Activated CD4-positive, alpha-beta T cell treated with anti-CD3 and anti-CD28 coated beads, Interleukin-2, amount 50 U/mL, for 4 hours (primary cell): ENCODE measurements around the gene ITGB1.
"Not testable (repeated sequence)": the region's sequence is repeated elsewhere in the genome, so short reads cannot be mapped to it uniquely, and the experiment has no call there.

Source experiments
- DNase-seq, 2 experiments: peaks; one replicate each; pipeline ENCODE4 v3.0.0-alpha.2; 2020

The ITGB1 gene

DNA sequence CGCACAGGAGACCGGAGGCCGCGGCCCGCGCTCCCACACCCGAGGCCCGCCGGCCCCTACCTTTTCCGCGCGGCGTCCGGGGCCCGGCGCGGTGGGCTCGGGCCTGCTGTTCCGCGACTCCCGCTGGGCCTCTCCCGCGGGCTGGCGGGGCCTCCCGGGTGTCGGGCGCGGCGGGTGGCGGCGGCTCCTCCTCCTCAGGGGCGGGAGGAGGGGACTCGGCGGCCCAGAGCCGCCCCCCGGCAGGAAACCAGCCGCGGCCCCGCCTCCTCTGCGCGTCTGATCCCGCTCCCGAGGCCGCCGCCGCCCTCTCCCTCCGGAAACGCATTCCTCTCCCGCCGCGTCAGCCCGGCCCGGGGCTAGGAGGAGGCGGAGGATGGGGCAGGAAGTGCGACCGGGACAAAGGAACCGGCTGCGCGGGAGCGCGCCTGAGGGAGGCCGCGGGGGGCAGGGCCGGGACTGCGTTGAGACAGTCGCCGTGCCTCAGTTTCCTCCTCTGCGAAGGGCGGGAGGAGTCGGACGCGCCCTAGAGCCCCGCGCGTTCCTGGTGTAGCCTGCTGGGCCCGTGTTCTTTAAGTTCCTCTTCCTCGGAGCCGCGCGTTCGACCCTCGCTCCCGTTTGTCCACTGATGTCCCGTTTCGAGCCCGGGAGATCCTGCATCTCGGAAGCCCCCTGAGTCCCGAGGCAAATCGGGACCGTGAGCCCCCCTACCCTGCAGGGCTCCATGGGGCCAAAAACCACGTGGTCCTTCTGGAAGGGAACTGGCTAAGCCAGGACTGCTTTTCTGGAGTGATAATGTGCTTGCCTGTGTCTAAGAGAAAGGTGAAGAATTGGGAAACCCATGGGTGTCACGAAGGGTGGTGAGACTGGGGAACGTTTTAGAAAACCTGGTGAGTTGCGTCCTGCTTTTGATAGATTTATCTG lies at the start of gene ITGB1:
Gene ITGB1 (minus strand): TSS at position 146 of the 921 bp plus-strand sequence. CDS start 22,672 bp downstream, outside the sequence.
- peak; percentile 71 to 76 for DNase-seq

DNA sequence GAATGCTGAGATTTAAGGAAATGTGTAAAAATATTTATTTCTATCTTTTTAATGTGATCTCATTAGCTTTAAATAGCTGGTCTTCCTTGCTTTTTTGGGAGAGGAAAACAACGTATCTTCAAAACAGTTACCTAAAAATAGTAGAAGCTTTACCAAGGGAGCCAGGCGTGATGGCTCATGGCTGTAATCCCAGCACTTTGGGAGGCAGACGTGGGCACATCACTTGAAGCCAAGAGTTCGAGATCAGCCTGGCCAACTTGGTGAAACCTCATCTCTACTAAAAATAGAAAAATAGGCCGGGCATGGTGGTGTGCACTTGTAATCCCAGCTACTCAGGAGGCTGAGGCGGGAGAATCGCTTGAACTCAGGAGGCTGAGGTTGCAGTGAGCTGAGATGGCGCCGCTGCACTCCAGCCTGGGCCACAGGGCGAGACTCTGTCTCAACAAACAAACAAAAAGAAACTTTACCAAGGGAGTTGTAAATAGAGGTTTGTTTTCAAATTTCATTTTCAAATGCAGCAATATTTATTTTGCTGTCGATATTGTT lies 48.4 kb upstream of the ITGB1 start:
- DNase-seq = no peak

DNA sequence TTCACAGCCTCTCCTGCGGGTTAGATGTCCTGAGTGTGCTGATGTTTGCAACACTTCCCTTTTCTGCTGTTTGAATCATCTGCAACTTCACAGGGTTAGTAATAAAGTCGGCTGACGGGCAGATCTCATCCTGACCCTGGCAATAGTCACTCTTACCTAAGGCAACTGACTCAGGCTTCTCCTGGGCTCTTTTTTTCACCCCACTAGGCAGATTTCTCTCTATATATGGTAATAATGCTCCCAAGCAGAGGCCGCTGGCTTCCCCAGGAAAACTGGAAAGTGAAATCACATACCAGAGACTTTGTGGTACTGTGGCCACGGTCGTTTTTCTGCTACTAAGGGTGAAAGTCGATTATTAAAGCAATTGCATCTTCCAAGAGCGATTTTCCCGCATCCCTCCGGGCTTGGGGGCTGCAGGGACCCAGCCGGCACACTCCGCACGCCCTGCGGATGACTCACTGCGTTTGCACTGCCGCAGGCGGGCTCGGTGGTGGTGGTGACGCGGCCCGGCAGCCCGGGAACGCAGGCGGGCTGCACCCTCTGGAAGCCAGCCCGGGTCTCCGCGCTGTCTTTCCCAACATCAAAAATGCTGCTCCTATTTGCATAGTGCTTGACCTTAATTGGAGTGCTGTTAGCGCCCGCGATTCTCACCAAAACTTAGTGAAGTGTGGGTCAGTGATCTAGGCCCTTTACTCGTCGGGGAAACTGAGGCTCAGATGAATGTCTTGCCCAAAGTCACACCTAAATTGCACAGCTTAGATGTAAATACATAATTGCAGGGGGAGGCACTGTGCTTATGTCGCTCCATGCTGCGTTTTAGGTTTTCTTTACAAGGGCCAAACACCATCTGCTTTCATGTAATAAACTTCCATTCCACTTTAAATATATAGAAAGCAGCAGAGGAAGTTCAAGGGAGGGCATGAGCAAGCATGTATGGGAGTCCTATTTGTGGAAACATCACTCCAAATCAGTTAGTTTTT lies 47.6 kb upstream of the ITGB1 start:
- peak; percentile 33 to 47 for DNase-seq

DNA sequence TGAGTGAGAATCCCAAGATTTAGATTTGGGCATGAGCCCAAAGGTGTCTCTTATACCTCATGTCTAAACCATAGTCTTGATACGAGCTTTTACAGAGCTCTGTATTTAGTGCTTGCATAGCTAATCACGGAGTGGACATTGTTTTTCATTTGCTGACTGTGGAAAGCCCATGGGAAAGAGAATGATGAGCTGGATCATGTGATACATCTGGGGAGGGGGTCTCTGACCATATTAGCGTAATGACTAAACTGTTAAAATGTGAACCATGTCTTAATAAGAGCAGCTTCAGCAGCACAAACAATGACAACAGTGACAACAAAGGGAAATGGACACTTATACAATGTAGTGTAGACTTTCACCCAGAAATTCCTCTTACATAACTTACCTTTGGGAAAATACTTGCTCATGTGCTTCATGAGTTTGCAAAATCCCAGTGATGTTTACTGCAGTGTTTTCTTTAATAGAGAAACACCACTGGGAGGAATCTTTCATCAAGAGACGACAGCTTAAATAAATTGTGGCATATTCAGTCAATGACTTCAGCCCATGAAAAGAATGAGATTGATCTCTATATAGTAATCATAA lies 44.0 kb upstream of the ITGB1 start:
- DNase-seq = no peak

DNA sequence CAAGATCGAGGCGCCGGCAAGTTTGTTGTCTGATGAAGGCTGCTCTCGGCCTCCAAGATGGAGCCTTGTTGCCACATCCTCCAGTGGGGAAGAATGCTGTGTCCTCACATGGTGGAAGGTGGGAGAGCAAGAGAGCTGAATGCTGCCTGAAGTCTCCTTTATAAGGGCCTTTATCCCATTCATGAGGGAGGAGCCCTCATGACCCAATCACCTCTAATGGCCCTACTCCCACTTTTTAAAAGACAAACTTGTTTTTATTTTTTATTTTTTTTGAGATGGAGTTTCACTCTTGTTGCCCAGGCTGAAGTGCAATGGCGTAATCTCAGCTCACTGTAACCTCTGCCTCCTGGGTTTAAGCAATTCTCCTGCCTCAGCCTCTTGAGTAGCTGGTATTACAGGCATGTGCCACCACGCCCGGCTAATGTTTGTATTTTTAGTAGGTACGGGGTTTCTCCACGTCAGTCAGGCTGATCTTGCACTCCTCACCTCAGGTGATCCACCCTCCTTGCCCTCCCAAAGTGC lies 40.1 kb upstream of the ITGB1 start:
- not testable (repeated sequence) for DNase-seq

DNA sequence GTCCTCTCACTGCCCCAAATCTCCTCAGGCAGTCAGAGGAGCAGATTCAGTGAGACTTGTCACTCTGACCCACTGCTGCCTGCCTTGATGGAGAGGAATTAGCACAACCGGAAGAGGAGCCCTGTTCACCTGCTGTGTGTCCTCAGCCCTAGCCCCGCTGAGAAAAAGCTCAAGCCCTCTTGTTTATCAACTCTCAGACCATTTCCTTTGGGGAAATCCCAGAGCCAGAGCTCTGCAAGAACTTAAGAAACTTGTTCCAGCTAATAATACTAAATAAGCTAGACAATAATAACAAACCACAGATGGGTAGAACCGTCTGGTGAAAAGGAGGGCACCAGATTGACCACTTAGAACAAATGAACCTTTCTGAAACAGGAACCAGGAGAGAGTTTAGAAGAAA lies 37.7 kb upstream of the ITGB1 start:
- no peak for DNase-seq

DNA sequence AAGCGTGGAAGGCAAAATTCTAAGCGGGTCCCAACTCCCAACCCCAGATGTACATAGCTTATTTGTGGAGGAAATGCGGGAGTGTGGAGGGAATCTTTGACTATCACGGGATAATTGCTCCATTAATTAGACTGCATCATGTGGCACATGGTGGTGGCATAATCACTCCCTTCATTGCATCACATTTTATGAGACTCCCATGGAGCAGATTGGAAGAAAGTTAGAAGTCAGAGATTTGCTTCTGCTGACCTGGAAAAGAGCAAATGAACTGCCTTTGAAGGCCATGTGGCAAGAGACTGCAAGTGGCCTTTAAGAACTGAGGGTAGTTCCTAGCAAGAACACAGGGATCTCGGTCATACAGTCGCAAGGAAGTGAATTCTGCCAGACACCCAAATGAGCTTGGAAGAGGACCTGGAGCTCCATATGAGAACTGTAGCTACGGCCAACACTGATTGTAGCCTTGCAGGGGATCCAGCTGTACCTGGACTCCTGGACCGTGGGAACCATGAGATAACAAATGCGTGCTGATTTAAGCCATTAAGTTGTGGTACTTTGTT lies 37.1 kb upstream of the ITGB1 start:
- DNase-seq = no peak

DNA sequence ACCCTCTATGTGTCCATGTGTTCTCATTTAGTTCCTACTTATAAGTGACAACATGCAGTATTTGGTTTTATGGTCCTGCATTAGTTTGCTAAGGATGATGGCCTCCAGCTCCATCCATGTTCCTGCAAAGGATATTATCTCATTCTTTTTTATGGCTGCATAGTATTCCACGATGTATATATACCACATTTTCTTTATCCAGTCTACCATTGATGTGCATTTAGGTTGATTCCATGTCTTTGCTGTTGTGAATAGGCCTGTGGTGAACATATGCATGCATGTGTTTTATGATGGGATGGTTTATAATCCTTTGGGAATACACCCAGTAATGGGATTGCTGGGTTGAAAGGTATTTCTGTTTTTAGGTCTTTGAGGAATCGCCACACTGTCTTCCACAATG lies 36.6 kb upstream of the ITGB1 start:
- not testable (repeated sequence) for DNase-seq

DNA sequence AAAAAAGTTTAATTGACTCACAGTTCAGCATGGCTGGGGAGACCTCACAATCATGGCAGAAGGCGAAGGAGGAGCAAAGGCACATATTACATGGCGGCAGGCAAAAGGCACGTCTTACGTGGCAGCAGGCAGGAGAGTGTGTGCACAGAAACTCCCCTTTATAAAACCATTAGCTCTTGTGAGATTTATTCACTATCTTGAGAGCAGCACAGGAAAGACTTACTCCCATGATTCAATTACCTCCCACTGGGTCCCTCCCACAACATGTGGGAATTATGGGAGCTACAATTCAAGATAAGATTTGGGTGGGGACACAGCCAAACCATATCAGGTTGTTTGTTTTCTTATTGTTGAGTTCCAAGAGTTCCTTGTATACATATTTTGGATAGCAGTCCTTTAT lies 34.3 kb upstream of the ITGB1 start:
- DNase-seq = not testable (repeated sequence)

DNA sequence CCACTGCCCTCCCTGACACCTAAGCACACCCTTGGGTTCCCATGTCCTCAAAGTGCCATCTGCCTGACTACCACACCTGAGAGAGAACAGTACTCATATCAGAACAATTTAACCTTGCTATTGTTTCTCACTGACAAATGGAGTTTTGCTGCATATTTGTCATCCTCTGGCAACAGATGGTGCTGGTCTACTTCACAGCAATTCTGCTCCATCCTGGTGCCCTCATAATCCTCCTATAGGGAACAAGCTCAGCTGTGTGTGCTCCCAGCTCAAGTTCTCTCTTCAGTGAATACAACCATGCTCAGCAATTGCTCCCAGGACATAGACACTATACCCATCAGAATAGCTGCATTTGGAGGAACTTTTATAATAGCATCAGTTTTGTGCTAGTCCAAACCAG lies 32.8 kb upstream of the ITGB1 start:
- no peak for DNase-seq

DNA sequence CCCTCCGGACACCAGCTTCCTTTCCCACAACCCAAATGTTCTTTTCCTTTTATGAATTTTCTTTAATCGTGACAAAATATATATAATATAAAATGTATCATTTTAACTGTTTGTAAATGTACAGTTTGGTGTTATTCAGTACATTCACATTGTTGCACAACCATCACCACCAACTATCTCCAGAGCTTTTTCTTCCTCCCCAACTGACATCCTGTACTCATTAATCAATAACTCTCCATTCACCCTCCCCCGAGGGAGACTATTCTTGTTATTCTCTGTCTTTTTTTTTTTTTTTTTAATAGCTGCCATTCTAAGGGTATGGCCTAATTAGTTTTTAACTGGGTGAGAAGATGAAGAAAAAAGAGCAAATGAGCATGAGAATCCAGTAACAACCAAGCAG lies 30.6 kb upstream of the ITGB1 start:
- DNase-seq = no peak

DNA sequence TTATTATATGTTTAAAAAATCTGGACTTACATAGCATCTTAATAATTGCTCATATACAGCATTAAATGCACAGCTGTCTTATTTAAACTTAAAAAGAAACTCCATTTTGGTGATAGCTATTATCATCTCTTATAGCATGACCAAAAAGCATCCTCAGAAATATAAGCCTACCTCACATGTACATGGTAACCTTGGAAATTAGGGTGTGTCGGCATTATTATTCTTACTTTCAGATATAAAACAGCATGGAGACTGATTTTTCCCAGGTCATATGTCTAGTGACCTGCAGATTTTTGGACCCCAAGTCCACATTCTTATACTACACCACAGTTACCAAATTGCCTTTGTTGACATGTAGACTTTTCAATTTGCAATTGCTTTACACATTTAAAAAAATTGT lies 29.1 kb upstream of the ITGB1 start:
- DNase-seq = no peak

DNA sequence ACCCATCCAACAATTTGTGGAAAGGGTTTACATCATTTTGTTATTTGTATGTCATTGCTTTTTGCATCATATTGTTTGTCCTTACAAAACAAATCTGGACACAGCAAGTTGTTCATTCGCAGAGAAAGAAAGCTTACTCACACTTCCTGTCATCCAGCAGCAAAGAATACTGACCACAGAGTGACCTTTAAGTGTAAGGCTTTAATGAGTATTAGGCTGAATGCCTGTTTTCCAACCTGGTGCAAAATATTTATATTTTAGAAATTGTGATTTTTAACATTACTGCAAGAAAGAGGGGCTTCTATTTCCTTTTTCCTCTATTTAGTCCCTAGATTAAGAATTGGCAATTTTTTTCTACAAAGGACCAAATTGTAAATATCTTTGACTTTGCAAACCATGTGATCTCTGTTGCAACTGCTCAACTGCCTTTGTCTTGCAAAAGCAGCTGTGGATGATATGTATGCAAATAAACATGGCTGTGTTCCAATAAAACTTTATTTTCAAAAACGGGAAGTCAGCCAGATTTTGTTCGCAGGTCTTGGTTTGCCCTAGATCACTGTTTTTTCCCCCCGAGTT lies 27.8 kb upstream of the ITGB1 start:
- no peak for DNase-seq

DNA sequence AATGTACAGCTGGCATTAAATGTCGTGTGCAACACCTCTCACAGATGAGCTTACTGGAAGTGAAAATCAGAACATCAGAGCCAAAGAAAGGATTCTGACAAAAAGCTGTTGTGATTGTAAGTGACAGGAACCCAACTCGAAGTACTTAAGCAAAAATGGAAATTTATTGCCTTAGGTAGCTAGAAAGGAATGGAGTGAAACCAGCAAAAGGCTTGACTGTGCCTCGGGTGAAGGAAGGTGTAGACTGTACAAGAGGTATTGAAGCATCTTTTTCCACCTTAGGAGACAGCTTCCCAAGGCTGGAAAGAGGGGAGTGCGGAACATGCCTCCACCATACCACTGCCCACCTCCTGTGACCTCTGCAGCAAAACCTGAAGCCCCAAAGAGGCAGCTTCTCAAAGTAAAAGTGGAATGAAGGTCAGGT lies 27.3 kb upstream of the ITGB1 start:
- DNase-seq = no peak

DNA sequence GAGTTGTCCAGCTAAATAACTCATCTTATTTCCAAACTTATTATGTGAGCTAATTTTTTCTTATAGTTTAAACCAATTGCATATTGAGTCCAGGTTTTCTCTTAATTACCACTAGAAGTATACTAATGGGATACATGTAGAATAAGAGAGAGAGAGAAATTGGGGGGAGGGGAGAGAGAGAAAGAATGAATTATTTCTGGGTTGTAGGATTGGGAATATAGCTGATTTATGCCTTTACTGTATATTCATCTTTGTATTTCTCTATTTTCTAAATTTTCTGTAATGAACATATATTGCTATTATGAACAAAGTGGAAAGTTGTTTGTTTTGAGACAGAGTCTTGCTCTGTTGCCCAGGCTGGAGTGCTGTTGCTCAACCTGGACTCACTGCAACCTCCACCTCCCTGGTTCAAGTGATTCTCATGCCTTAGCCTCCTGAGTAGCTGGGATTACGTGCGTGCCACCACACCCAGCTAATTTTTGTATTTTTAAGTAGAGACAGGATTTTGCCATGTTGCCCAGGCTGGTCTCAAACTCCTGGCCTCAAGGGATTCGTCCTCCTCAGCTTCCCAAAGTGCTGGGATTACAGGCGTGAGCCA lies 26.1 kb upstream of the ITGB1 start:
- DNase-seq = no peak

DNA sequence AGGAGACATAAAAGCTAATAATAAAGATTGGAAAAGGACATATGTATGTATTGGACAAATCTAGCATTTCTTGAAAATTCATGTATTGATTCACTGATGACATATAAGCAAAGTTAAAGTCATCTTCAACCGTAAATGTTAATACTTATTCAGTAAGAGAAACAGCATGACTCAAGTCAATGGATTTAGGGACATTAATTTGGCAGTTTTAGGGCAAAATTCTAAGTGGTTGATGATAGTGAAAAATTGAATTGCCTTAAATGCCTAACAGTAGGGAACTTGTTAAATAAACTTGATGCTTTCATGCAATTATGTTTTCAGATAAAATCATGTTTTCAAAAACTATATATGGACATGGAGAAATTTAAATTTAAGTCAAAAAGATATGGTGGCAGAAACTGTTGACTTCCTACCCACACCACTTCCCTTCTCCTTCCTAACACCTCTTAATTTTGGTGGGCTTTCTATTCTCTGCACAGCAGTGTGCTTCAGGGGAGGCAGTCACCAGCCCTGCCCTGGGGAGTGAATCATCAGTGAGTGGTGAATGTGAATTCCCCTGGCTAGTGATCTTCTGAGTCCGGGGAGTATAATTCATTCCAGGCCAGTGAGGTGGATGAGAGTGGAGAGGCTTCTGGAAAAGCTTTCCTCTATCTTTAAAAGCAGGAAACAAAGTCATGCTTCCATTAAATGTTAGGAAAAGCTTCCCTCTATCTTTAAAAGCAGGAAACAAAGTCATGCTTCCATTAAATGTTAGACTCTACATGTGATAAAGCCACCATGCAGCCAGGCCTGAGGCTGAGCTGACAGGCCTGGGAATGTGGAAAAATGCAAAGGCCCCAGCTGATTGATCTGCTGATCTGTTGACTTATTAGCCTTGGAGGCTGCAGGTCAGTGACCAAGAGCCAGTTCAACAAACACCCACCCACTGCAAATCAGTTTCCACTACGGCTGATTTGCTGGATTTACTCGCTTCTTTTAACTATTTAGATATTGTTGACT lies 25.2 kb upstream of the ITGB1 start:
- no peak for DNase-seq

DNA sequence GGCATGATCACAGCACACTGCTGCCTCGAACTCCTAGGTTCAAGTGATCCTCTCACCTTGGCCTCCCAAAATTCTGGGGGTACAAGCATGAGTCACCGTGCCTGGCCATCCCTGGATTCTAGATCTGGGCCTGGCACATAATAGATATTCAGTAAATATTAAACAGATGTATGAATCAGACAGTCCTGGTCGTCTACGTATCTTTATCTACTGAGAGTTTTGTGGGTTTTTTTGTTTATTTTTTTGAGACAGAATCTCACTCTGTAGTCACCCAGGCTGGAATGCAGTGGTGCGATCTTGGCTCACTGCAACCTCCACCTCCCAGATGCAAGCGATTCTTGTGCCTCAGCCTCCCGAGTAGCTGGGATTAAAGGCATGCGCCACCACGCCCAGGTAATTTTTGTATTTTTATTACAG lies 24.3 kb upstream of the ITGB1 start:
- DNase-seq = no peak

DNA sequence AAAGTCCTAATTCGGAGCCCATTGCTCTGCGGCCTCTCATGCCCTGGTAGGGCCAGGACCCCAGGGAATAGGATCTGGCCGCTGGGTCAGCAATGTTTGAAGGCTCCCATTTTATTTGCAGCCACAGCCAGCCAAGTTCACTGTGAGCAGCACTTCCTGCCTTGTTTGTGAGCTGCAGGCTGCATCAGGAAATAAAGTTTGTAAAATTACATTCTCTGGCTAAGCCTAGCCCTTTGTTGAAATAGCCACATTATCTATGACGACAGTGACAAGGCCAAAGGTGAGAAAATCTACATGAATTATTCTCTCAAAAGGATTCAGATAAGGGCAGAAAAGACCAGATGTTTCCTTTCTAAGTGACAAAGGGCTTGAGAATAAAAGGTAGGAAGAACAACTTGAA lies 23.7 kb upstream of the ITGB1 start:
- no peak for DNase-seq

DNA sequence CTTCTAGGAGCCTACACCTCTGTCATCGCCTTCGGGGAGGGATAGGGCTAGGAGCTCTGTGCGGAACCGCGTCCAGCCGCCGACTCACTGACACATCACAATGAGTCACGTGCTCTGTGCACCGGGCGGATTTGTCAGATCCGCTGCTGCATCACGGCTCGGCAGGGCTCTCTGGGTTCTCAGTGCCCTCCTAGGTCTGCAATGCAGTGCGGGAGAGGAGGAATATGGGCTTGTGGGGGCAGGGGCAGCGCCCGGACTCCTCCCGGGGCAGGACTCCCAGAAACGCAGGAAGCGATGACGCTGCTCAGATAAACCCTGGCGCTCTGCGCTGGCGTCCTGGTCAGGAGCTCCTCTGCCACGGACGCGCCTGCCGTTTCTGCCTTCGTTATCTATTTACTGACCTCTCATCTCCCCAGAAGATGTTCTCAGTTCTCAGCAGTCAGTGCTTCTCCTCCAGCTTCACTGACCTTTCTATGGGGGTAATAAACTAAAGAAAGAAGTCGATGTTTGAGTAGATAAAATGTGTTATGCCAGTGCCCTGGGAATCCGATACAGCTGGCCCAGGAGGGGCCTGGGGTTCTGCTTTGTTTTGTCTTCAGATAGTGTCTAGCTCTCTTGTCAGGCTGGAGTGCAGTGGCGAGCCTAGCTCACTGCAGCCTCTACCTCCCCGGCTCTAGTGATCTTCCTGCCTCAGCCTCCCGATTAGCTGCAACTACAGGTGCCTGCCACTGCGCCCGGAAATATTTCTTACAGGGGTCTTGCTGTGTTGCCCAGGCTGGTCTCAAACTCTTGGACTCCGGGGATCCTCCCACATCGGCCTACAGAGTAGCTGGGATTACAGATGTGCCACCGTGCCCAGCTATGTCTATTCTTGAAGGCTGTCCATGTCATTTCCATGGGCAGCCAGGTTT lies 22.8 kb upstream of the ITGB1 start:
- peak; percentile 82 to 84 for DNase-seq
